Hepatocyte (in vitro differentiated cells): ENCODE results near the gene SUCLG2.

ENCODE experiments used
- EZH2 ChIP-seq: fragments of 200-600 bp; sonication (generic); IDR thresholded peaks from 2 replicates; pipeline ENCODE4 v1.6.1; 2016; ENCODE audit warnings: antibody characterized with exemption, mild to moderate bottlenecking, borderline replicate concordance
- EZH2phosphoT487 ChIP-seq: fragments of 200-600 bp; sonication (generic); IDR thresholded peaks from one replicate; pipeline ENCODE4 v1.6.1; 2018; ENCODE audit warnings: antibody characterized with exemption, mild to moderate bottlenecking, low read depth, moderate library complexity; ENCODE audit not compliant: unreplicated experiment, severe bottlenecking
- TF ChIP-seq, protein P1 (sequence below): fragments of 200-600 bp; sonication (generic); IDR thresholded peaks from 2 replicates; pipeline ENCODE4 v1.5.1; 2016; ENCODE audit warnings: antibody characterized with exemption, mild to moderate bottlenecking; ENCODE audit not compliant: poor library complexity

DNA sequence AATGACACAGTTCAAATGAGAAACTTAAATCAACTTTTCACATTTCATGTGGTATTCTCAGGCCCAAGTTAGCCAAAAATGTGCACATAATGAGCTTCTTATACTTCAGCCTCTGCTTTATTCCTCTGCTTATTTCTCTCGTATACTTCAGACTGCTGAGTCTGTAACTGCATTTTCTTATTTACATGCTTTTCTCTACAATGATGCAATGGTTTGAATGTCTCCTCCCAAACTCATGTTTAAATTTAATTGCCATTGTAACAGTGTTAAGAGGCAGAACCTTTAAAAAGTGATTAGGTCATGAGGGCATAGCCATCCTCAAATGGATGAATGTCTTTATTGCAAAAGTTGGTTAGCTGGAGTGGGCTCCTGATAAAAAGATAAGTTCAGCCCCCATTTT is 184.2 kb downstream of the SUCLG2 start:
- TF ChIP-seq EZH2 (no peak), EZH2phosphoT487 (no peak)
- TF ChIP-seq, protein P1, sequence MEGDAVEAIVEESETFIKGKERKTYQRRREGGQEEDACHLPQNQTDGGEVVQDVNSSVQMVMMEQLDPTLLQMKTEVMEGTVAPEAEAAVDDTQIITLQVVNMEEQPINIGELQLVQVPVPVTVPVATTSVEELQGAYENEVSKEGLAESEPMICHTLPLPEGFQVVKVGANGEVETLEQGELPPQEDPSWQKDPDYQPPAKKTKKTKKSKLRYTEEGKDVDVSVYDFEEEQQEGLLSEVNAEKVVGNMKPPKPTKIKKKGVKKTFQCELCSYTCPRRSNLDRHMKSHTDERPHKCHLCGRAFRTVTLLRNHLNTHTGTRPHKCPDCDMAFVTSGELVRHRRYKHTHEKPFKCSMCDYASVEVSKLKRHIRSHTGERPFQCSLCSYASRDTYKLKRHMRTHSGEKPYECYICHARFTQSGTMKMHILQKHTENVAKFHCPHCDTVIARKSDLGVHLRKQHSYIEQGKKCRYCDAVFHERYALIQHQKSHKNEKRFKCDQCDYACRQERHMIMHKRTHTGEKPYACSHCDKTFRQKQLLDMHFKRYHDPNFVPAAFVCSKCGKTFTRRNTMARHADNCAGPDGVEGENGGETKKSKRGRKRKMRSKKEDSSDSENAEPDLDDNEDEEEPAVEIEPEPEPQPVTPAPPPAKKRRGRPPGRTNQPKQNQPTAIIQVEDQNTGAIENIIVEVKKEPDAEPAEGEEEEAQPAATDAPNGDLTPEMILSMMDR: no peak
